GM12878 (cell line): ENCODE measurements around the gene PHF21B. TPM values are rescaled to one million over a fixed set of nuclear protein-coding genes. Genes with fewer than 3 reads are reported as not detected.

Source experiments
- ATAC-seq: fragments of 200-7000 bp; cut with Tn5 transposase; 3 replicates; pipeline ENCODE4 v1.9.1; 2020; ENCODE audit warnings: mild to moderate bottlenecking, moderate library complexity
- BruUV-seq: library from RNA; stranded (reverse); fragments of 400-500 nt; replicated peaks from 2 replicates; lab custom pipeline; 2021; lab: Mats Ljungman, UMichigan
- CTCF ChIA-PET: fragments of 300-600 bp; sonication (Branson Sonifier 250); formaldehyde crosslinking; extraction: SDS; loops from one replicate; lab custom pipeline; 2021; ENCODE audit warnings: inconsistent platforms; lab: Yijun Ruan, JAX
- POLR2A ChIA-PET: fragments of 350-600 bp; formaldehyde crosslinking; extraction: SDS; loops from one replicate; lab custom pipeline; 2021; ENCODE audit warnings: inconsistent platforms; lab: Charles Lee
- RAD21 ChIA-PET: fragments of 300-600 bp; sonication (Branson Sonifier 250); formaldehyde crosslinking; loops from one replicate; lab custom pipeline; 2023; ENCODE audit warnings: antibody characterized with exemption; ENCODE audit not compliant: unreplicated experiment; lab: Charles Lee
- SMC1A ChIA-PET: fragments of 300-600 bp; sonication (Branson Sonifier 250); formaldehyde crosslinking; loops from one replicate; lab custom pipeline; 2023; ENCODE audit not compliant: unreplicated experiment, uncharacterized antibody; lab: Charles Lee
- DNase-seq: peaks from one replicate; pipeline ENCODE4 v3.0.0-alpha.2; 2011; ENCODE audit warnings: low read depth, low spot score
- FAIRE-seq: peaks from 3 replicates; lab custom pipeline; 2011; peaks lifted over from hg19 to GRCh38; lab: Jason Lieb, UNC
- H2AFZ ChIP-seq: 2 replicates; pipeline ENCODE4 v1.6.0; 2011; ENCODE audit warnings: low read depth, low read length, control low read depth; ENCODE audit not compliant: control insufficient read depth
- H3K27ac ChIP-seq: 2 replicates; pipeline ENCODE4 v1.5.1; 2011; ENCODE audit warnings: control low read depth; ENCODE audit not compliant: control insufficient read depth, insufficient read depth
- H3K27me3 ChIP-seq, 2 experiments: replicated peaks in 1 of 2; 2 replicates each; pipeline versions ENCODE4 v1.6.0 to v1.6.1; 2011; ENCODE audit warnings: low read length in 1 of 2; ENCODE audit not compliant: control insufficient read depth in 2 of 2, insufficient read depth in 2 of 2
- H3K36me3 ChIP-seq, 2 experiments: 2 replicates each; pipeline ENCODE4 v1.5.1; 2011; ENCODE audit warnings: low read length in 1 of 2; ENCODE audit not compliant: control insufficient read depth in 2 of 2, insufficient read depth in 2 of 2
- H3K4me1 ChIP-seq: 2 replicates; pipeline ENCODE4 v1.6.1; 2011; ENCODE audit warnings: mild to moderate bottlenecking, low read length, moderate library complexity, mixed read lengths; ENCODE audit not compliant: control insufficient read depth, insufficient read depth
- H3K4me2 ChIP-seq: 2 replicates; pipeline ENCODE4 v1.6.0; 2011; ENCODE audit warnings: control low read depth; ENCODE audit not compliant: control insufficient read depth, insufficient read depth
- H3K4me3 ChIP-seq: fragments of 200-600 bp; sonication (generic); 2 replicates; pipeline ENCODE4 v1.5.1; 2016
- H3K79me2 ChIP-seq: 2 replicates; pipeline ENCODE4 v1.6.0; 2011; ENCODE audit warnings: low read length; ENCODE audit not compliant: control insufficient read depth, insufficient read depth
- H3K9ac ChIP-seq: 2 replicates; pipeline ENCODE4 v1.8.0; 2011; ENCODE audit warnings: low read length, control low read depth, mixed read lengths; ENCODE audit not compliant: control insufficient read depth, insufficient read depth
- H3K9me3 ChIP-seq: replicated peaks from 3 replicates; pipeline ENCODE4 v1.5.1; 2011; ENCODE audit warnings: mild to moderate bottlenecking, low read length; ENCODE audit not compliant: control insufficient read depth, insufficient read depth
- H4K20me1 ChIP-seq: 2 replicates; pipeline ENCODE4 v1.6.0; 2011; ENCODE audit not compliant: control insufficient read depth, insufficient read depth
- BCL11A ChIP-seq: IDR thresholded peaks from 2 replicates; pipeline ENCODE4 v1.6.1; 2011; ENCODE audit warnings: low read depth, low read length
- ESRRA ChIP-seq: IDR thresholded peaks from 2 replicates; pipeline ENCODE4 v1.6.1; 2012; ENCODE audit warnings: mild to moderate bottlenecking, low read length, improper control_type of control experiment
- FOS ChIP-seq: IDR thresholded peaks from 3 replicates; pipeline ENCODE4 v1.6.1; 2011; ENCODE audit warnings: borderline replicate concordance; ENCODE audit not compliant: insufficient read length; ENCODE audit errors: extremely low read depth
- HDGF ChIP-seq: fragments of 450-650 bp; IDR thresholded peaks from 2 replicates; pipeline ENCODE4 v1.6.1; 2016; ENCODE audit warnings: antibody characterized with exemption
- NR2C1 ChIP-seq: fragments of 450-650 bp; IDR thresholded peaks from 2 replicates; pipeline ENCODE4 v1.6.1; 2017; ENCODE audit warnings: antibody characterized with exemption, mild to moderate bottlenecking, moderate library complexity
- NR2C2 ChIP-seq: IDR thresholded peaks from 2 replicates; pipeline ENCODE4 v1.6.1; 2011; ENCODE audit warnings: borderline replicate concordance, low read depth; ENCODE audit not compliant: control insufficient read depth, insufficient read length
- PAX8 ChIP-seq: fragments of 450-650 bp; IDR thresholded peaks from 2 replicates; pipeline ENCODE4 v1.6.1; 2017; ENCODE audit warnings: mild to moderate bottlenecking, moderate library complexity
- PML ChIP-seq: IDR thresholded peaks from 2 replicates; pipeline ENCODE4 v1.6.1; 2012; ENCODE audit warnings: low read length, inconsistent platforms
- POU2F2 ChIP-seq: IDR thresholded peaks from 3 replicates; pipeline ENCODE4 v1.6.1; 2011; ENCODE audit warnings: low read depth, mild to moderate bottlenecking, low read length, borderline replicate concordance
- RCOR1 ChIP-seq: conservative IDR thresholded peaks from 2 replicates; pipeline ENCODE4 v1.6.1; 2012; ENCODE audit warnings: low read depth, low read length, improper control_type of control experiment
- SIN3A ChIP-seq: IDR thresholded peaks from 2 replicates; pipeline ENCODE4 v1.6.1; 2012; ENCODE audit warnings: low read depth, low read length, improper control_type of control experiment
- SIX5 ChIP-seq: IDR thresholded peaks from 2 replicates; pipeline ENCODE4 v1.6.1; 2011; ENCODE audit warnings: mild to moderate bottlenecking, low read depth, low read length, moderate library complexity; ENCODE audit not compliant: severe bottlenecking
- SMAD5 ChIP-seq: IDR thresholded peaks from 2 replicates; pipeline ENCODE4 v1.6.1; 2016; ENCODE audit warnings: antibody characterized with exemption, low read depth
- TAF1 ChIP-seq: IDR thresholded peaks from 2 replicates; pipeline ENCODE4 v1.6.1; 2011; ENCODE audit warnings: mild to moderate bottlenecking, low read depth, low read length, borderline replicate concordance
- TCF12 ChIP-seq: IDR thresholded peaks from 2 replicates; pipeline ENCODE4 v1.6.1; 2011; ENCODE audit warnings: low read depth, mild to moderate bottlenecking, low read length
- ZNF687 ChIP-seq: fragments of 450-650 bp; IDR thresholded peaks from 2 replicates; pipeline ENCODE4 v1.6.1; 2017; ENCODE audit warnings: mild to moderate bottlenecking, moderate library complexity
- WGBS: methylation state at CpG from one replicate; pipeline ENCODE4 v1.1.6; 2016; ENCODE audit warnings: low lambda C conversion rate; ENCODE audit not compliant: insufficient replicate concordance, insufficient coverage; ENCODE audit errors: missing lambda C conversion rate; 5-methylcytosine and 5-hydroxymethylcytosine counted together
- in situ Hi-C: fragments of 300-500 bp; cut with MboI; formaldehyde crosslinking; loops from 9 replicates; pipeline ENCODE4 v1.14.3; 2018; ENCODE audit warnings: mixed read lengths
- intact Hi-C: fragments of 100-400 bp; cut with micrococcal nuclease; formaldehyde crosslinking; loops from one replicate; pipeline ENCODE4 v1.14.2; 2022; ENCODE audit not compliant: unreplicated experiment
- polyA plus RNA-seq, 11 experiments: library from polyadenylated mRNA; depleted of rRNA in 4 of 11; unstranded in 6 of 11; stranded (reverse) in 5 of 11; fragments of >200 nt; fragmentation: Nextera tagmentation in 4 of 11; fragmentation: Illumina TruSeq in 1 of 11; extraction: Ambion mirVana in 4 of 11; extraction: Trizol in 1 of 11; gene quantifications; 1 replicate in 1 of 11; 2 replicates in 10 of 11; pipeline versions ENCODE4 v1.2.1 to v1.2.3, GENCODE V29; 2011 to 2016; ENCODE audit warnings: inconsistent platforms in 2 of 11, missing spikeins in 2 of 11, low read depth in 1 of 11
- total RNA-seq, 4 experiments: library from RNA; depleted of rRNA in 3 of 4; stranded (reverse); fragments of >200 nt in 3 of 4; fragmentation: Illumina TruSeq in 1 of 4; extraction: Trizol in 1 of 4; gene quantifications; 2 replicates each; pipeline versions ENCODE4 v1.2.1 to v1.2.3, GENCODE V29; 2013 to 2021
- TF ChIP-seq, protein P1 (sequence below): fragments of 450-650 bp; IDR thresholded peaks from 2 replicates; pipeline ENCODE4 v1.6.1; 2017; ENCODE audit warnings: low read depth, mild to moderate bottlenecking, moderate library complexity

PHF21B gene
- total and polyA plus RNA-seq, 10 of the 15 experiments (the other 5 are each of a cell fraction or from before 2014, with no cell fraction given): 0.03 to 0.35 TPM; not detected in 8

DNA sequence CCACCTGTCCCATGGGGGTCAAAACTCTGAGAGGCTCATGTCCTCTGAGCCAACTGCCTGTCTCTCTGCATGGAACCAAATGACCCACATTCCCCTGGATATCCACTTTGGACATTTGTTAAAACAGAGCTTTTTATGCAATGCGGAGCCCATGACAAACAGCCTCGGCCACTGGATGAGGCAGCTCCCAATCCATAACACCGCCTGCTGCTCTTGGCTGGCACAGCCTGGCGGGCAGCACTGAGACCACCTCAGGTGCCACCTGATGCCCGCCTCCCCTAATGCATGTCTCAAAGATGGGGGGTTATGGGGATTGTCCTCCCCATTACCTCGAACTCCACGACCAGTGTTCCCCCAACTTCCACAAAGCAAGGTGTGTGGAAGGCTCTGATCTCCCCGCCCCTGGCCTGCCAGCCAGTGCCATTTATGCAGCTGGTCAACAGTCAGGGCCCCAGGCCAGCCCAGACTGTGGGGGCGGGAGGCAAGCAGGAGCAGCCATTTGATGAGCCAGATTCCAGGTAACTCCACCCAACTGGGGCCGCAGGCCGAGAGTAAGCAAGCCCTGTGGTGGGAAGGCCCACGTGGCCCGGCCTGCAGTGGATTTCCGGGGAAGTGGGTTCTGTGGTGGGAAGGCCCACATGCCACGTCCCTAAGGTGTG, 84.2 kb downstream of the PHF21B start:
- ChIA-PET POLR2A (no interaction called here), SMC1A (no interaction called here), RAD21 (no interaction called here), CTCF (no interaction called here)
- H3K4me1 ChIP-seq: no peaks in the 10 kb centered on the region
- ATAC-seq (no peak), FAIRE-seq (no peak), DNase-seq (no peak)
- no peaks in the 10 kb centered on the region for H4K20me1 ChIP-seq
- BruUV-seq: no TSS peak
- H3K27ac ChIP-seq: no peak overlapping the region
- peaks cover 1% of the 10 kb centered on the region; the same call in 2 of the 3 replicates for H3K9me3 ChIP-seq
- H3K36me3 ChIP-seq: no peaks in the 10 kb centered on the region
- H3K4me2 ChIP-seq: 0 out of 2 replicates have a peak overlapping the region, but pooled peaks have one; percentile 9
- H3K4me3 ChIP-seq: no peak overlapping the region
- no peaks in the 10 kb centered on the region for H3K79me2 ChIP-seq
- WGBS: 44% methylated on average over 14 of the region's 15 CpGs
- intact Hi-C loops (no loop called here), in situ Hi-C loops (no loop called here)
- H3K9ac ChIP-seq: no peak overlapping the region
- H3K27me3 ChIP-seq: peaks cover 0 to 3% of the 10 kb centered on the region in 2 experiments; a peak in 2 of 4 replicates
- H2AFZ ChIP-seq: no peak overlapping the region
- TF ChIP-seq SIX5 (no peak), POU2F2 (no peak), PAX8 (no peak), NR2C1 (no peak), ESRRA (no peak), TAF1 (no peak), HDGF (no peak), RCOR1 (no peak), FOS (no peak), SIN3A (no peak), SMAD5 (no peak), PML (no peak), ZNF687 (no peak), BCL11A (no peak), NR2C2 (no peak), TCF12 (no peak)
- TF ChIP-seq, protein P1, sequence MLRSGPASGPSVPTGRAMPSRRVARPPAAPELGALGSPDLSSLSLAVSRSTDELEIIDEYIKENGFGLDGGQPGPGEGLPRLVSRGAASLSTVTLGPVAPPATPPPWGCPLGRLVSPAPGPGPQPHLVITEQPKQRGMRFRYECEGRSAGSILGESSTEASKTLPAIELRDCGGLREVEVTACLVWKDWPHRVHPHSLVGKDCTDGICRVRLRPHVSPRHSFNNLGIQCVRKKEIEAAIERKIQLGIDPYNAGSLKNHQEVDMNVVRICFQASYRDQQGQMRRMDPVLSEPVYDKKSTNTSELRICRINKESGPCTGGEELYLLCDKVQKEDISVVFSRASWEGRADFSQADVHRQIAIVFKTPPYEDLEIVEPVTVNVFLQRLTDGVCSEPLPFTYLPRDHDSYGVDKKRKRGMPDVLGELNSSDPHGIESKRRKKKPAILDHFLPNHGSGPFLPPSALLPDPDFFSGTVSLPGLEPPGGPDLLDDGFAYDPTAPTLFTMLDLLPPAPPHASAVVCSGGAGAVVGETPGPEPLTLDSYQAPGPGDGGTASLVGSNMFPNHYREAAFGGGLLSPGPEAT: no peak
